RKO (cell line): ENCODE data around the gene MLPH.

ENCODE experiments used
- DNase-seq: peaks from one replicate; pipeline ENCODE4 v3.0.0-alpha.2; 2016; ENCODE audit warnings: low spot score

The MLPH gene

GRCh38 chr2:237603718-237604362 lies 116.8 kb downstream of the MLPH start:
- DNase-seq, result no peak

- DNase-seq, result no peak
These were observed 117.3 kb downstream of the MLPH start for GRCh38 chr2:237604391-237604790.
